HG02588 (cell line): ENCODE measurements around the gene PJA2.

Experiments
- ATAC-seq: cut with Tn5 transposase; IDR thresholded peaks from one replicate; pipeline ENCODE4 v1.9.1; 2021; ENCODE audit warnings: mild to moderate bottlenecking, moderate library complexity; ENCODE audit not compliant: unreplicated experiment

PJA2 gene

GRCh38 chr5:109408991-109409843, 557 bp downstream of the PJA2 start:
- ATAC-seq, result peak; percentile 24

GRCh38 chr5:109407913-109408312, 1.9 kb downstream of the PJA2 start:
- ATAC-seq, result no peak

DNA sequence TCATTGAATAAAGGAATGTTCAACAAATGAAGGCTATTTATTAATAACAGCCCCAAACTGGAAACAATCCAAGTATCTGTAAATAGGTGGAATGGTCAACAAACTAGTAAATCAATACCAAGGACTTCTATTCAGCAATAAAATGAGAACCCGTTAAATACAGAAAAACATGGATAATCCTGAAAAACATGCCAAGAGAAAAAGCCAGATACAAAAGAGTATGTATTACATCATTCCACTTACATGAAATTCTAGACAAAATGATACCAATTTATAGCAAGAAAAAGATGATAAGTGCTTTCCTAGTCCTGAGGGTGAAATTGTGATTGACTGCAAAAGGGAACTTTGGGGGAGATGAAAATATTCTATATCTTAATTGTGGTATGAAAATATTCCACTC, 3.1 kb downstream of the PJA2 start:
- no peak for ATAC-seq

DNA sequence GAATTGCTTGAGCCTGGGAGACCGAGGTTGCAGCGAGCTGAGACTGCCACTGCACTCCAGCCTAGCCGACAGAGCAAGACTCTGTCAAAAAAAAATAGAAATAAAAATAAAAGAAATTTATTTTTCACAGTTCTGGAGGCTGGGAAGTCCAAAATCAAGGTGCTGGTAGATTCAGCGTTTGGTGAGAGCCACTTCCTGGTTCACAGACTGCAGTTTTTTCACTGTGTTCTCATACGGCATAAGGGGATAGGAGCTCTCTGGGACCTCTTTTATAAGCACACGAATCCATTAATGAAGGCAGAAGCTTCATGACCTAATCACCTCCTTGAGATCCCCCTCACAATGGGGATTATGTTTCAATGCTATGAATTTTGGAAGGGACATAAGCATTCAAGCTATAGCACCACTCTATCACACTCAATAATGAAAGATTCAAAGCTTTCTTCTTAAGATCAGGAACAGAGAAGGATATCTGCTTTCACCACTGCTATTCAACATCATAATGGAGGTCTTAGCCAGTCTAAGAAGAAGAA, 5.3 kb downstream of the PJA2 start:
- no peak for ATAC-seq

GRCh38 chr5:109403469-109403868, 6.3 kb downstream of the PJA2 start:
- no peak for ATAC-seq

- no peak for ATAC-seq
Measured at GRCh38 chr5:109399092-109399759, 10.5 kb downstream of the PJA2 start.

GRCh38 chr5:109396965-109397364, 12.8 kb downstream of the PJA2 start:
- no peak for ATAC-seq

DNA sequence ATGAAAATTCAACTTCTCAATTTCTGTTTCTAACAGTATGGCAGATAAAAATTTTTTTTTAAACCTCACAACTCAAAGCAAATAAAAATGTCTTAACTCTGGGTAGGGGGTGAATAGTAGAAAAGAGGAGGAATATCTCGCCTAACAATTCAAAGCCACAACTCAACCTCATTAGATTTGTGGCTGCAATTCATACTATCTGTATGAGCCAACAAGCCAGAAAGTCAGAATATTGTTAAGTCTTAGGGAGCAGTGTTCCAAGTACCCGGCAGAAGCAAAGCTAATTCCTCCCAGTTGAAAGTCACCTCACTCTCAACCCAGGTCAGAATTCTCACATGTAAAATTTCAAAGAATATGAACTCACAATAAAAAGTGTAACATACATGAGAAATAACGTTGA, 15.0 kb downstream of the PJA2 start:
- no peak for ATAC-seq

GRCh38 chr5:109390188-109390587, 19.6 kb downstream of the PJA2 start:
- ATAC-seq, result no peak

- no peak for ATAC-seq
Measured at GRCh38 chr5:109388407-109388806, 21.4 kb downstream of the PJA2 start.

DNA sequence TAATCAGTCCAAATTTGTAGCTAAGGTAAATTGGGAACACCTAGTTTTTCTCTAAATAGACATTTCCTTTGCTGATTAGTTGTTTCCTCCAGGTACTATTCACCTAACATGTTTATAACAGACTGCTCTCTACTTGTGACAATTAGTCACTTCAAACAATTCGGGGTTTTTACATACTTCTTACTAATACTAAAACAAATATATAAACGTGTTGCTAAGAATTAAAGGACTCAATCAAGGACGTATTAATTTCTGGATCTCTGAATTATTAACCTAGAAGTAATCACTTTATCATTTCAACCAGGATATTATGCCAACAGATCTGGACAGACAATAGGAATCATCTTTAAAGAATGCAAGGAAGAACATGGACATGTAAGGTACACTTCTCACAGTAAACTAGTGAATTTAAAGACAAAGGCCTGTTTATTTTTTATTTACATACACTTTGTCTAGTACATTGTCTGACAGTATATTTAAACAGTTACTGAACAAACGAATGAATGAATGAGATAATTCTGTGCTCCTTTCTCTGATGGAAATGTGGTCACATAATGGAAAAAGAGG, 22.3 kb downstream of the PJA2 start:
- ATAC-seq, result no peak

- no peak for ATAC-seq
Measured at GRCh38 chr5:109378095-109378494, 31.7 kb downstream of the PJA2 start.

DNA sequence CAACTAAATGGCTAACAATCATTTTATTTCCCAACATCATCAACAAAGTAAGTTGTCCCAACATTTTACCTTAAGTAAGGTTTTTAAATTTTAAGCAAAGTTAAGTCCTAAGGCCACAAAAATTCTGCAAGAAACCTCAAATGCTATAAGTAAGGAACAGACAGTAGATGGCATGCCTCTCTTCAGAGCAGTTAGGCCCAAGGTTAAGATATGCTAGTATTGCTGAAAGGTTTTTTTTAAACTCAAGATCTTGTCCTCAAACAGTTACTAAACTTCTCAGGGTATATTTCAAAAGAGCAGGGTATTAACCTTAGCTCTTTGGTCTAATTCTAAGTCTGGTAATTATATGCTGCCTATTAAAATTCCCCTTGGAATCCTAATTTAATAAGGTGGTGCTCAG, 35.1 kb downstream of the PJA2 start:
- no peak for ATAC-seq

DNA sequence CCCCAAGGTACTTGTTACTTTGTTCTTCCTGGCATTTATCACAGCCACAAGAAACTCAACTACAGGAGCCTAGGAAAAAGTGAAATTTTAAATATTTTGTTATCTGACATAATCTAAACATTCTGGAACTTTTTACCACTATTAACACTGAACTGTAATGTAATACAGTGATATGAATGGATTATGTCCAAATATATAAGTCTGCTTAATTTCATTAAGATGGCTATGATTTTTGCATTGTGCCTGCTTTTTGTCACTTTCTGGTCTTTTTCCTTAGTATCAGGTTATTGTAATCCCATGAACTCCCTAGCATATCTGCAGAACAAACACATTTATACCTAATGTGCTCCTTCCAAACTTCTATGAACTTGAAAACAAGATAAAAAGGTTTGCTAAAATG, 35.8 kb downstream of the PJA2 start:
- ATAC-seq, result no peak

- no peak for ATAC-seq
Measured at GRCh38 chr5:109370343-109370742, 39.4 kb downstream of the PJA2 start.

GRCh38 chr5:109365653-109366052, 44.1 kb downstream of the PJA2 start:
- ATAC-seq, result no peak

GRCh38 chr5:109364977-109365376, 44.8 kb downstream of the PJA2 start:
- ATAC-seq, result no peak

DNA sequence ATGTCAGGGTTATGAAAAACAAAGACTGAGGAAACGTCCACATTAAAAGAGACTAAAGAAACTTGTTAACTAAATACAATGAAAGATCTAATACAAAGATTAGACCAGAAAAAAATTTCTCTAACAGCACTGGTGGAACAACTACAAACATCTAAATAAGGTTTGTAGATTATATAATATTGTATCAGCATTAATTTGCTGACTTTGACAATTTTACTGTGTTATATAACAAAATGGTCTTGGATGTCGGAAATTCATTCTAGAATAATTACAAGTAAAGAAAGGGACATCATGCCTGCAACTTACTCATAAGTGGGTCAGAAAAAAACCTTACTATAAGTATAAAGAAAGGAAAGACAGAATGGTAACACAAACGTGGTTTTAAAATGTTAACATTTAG, 50.1 kb downstream of the PJA2 start:
- ATAC-seq, result no peak

- no peak for ATAC-seq
Measured at GRCh38 chr5:109357807-109358206, 52.0 kb downstream of the PJA2 start.

GRCh38 chr5:109354761-109355160, 55.0 kb downstream of the PJA2 start:
- ATAC-seq, result no peak

DNA sequence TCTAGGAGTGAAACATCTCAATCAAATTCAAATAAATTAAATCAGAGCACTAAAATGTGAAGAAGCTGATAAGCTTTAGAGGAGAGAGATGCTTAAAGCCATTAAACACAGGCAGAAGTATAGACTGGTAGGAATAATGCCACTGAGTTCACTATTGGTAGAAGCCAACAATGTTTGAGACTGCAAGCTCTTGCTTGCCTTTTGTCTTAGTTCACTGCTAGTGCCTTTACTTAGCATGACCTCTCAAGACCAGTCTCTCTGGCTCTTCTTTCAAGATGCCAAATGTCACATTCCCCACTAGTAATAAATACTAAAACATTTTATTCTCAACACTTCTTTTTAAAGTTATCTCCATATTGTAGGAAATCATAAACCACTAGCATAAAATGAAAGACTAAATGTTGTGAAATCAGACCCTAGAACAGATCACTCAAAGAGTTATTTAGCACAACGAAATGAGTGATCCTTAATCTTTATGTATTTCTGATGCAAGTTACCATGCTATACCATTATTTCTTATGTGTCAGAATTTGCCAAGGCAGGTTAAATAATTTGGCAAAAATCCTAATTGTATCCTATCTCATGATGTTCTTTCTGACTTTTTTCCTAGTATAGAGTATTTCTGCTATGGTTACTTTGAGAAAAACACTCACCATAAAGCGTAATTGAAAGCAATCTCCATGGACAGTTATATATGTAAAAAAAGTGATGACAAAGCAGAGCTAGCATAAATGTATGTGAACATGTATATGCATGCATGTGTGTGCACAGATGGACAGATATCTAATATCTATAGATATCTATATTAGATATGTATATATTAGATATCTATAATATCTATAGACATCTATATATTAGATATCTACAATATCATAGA, 57.5 kb downstream of the PJA2 start:
- no peak for ATAC-seq
